ENCODE data around the gene MELTF.
A peak's percentile ranks its signal among the peaks of the same experiment; 100 is the strongest.

MELTF gene

GRCh38 chr3:196968233-196969133, 61.1 kb downstream of the MELTF start, which contains the start of gene PIGZ:
PIGZ (minus strand) TSS chr3:196968833; CDS start chr3:196952031, 16,802 bp downstream.
- DNase-seq (ENCODE audit: low read depth in 2 of 2), result peak in 1 of 2 donors; percentile 35

DNA sequence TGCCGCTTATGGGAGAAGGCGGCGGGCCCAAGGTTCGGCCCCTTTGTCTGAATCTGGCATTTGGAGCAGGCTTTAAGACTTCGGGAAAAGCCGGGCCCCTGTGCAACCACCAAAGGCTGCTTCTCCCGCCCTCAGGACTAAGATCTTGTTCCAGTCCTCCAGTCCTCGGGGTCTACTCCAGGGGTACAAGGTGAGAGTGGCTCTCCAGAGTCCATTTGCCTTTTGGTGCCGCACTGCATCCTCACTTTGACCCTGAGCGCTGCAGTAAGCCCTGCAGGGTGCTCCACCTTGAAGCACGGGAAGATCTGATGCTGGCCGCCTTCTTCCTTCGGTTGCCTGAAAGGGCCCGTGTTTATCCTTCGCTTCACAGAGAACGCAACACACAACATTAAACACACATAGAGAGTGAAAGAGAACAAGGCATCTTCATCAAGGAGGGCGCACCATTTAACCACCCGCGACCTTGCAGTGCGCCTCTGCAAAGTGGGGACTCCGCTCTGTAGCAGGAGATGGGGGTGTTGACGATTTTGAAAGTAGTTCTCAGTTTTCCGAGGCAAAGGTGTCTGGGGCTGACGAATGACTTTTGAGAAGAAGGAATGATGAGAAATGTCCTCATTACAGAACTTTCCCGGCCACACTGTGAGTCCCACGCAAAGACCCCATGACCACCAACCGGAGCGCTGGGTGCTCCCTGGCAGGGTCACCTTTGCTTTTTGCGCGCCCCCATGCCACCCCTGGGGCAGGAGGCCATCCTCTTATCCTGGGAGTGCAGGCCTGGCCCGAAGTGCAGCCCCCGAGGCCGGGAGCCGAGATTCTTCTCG, 62.0 kb downstream of the MELTF start:
- DNase-seq (ENCODE audit: low read depth in 2 of 2), result no peak

DNA sequence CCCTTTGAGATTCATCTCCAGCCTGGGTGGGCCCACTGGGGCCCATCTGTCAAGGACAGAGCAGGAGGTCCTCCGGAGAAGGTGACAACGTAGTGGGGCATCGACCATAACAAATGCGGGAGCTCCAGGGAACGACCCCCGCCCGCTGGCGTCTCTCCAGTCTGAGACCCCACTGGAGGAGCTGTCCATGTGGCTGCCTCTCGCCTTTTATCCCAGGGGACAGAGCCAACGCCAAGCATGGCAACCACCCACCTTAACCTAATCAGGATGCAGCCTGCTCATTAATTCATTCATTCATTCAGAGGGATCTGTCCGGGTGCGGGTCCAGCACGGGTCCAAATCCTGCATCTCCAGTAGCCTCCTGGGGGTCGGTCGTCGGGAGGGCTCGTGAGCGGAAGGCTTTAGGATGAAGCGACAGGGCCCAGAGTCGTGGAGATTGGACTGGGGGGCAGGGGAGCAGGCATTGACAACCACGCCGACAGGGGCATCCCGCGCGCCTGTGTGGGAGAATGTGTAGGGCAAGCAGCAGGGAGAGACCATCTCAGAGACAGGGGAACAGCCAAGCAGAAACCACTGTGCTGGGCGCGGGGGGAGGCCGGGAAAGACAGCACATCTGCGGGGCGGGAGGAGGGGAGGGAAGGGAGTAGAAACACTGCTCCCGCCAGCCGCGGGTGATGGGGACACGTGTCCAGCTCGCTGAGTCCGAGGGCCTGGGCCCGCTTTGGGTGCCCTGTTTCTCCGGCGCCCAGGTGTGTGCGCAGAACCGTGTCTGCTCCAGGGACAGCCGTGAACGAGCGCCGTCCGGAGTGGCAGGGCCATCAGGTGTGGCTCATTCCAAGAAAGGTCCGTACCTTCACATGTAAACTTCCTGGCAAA, 62.9 kb downstream of the MELTF start:
- DNase-seq (ENCODE audit: low read depth in 2 of 2), result no peak

- no peak for DNase-seq (ENCODE audit: low read depth in 2 of 2)
Observed at GRCh38 chr3:196965804-196966173, 63.8 kb downstream of the MELTF start.

- DNase-seq (ENCODE audit: low read depth in 2 of 2), result no peak
Observed at GRCh38 chr3:196965112-196965803, 64.4 kb downstream of the MELTF start.

GRCh38 chr3:196963631-196963953, 66.0 kb downstream of the MELTF start:
- DNase-seq (ENCODE audit: low read depth in 2 of 2), result no peak

DNA sequence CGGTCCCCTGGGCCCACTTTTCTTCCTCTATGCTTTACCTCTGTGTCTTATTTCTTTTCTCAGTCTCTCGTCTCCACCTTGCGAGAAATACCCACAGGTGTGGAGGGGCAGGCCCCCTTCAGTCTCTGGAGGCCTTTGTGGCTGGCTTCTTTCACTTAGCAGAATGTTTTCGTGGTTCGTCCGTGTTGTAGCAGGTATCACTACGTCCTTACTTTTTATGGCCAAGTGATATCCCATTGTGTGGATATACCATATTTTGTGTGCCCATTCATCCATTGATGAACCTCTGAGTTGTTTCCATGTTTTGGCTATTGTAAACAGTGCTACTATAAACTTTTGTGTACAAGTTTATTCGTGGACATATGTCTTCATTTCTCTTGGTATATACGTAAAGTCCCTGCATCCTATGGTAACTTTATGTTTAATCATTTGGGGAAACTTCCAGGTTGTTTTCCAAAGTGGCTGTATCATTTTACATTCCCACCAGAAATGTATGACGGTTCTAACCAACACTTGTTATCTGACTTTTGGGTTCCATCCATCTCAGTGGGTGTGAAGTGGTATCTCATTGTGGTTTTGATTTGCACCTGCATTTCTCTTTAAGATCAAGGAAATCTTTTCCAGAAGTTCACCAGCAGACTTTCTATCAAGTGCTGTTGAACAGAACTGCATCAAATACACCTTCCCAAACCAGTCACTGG, 66.5 kb downstream of the MELTF start:
- no peak for DNase-seq (ENCODE audit: low read depth in 2 of 2)

DNA sequence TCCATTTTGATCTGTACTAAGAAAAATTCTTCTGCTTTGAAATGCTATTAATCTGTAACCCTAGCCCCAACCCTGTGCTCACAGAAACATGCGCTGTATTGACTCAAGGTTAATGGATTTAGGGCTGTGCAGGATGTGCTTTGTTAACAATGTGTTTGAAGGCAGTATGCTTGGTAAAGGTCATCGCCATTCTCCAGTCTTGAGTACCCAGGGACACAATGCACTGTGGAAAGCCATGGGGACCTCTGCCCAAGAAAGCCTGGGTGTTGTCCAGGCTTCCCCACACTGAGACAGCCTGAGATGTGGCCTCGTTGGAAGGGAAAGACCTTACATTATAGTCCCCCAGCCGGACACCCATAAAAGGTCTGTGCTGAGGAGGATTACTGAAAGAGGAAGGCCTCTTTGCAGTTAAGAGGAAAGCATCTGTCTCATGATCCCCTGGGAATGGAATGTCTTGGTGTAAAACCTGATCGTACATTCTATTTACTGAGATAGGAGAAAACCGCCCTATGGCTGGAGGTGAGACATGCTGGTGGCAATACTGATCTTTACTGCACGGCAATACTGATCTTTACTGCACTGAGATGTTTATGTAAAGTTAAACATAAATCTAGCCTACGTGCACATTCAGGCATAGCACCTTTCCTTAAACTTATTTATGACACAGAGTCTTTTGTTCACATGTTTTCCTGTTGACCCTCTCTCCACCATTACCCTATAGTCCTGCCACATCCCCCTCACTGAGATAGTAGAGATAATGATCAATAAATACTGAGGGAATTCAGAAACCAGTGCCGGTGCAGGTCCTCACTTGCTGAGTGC, 67.3 kb downstream of the MELTF start:
- DNase-seq (ENCODE audit: low read depth in 2 of 2), result no peak

DNA sequence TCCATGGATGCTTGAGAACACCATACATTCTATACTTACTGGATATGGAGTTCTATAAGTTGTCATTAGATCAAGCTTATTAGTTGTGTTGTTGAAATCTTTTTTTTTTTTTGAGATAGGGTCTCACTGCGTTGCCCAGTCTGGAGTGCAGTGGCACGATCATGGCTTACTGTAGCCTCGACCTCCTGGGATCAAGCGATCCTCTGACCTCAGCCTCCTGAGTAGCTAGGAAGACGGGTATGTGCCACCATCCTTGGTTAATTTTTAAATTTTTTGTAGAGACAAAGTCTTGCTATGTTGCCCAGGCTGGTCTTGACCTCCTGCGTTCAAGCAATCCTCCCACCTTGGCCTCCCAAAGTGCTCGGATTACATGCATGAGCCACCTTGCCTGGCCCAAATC, 74.8 kb downstream of the MELTF start:
- DNase-seq (ENCODE audit: low read depth in 2 of 2), result no peak

Measured in stimulated activated CD4-positive, alpha-beta T cell treated with anti-CD3 and anti-CD28 coated beads, Interleukin-15, amount 100 ng/mL, for 48 hours (primary cell).